ENCODE measurements around the gene SCLT1.

The SCLT1 gene

GRCh38 chr4:128957459-128957858, 135.9 kb downstream of the SCLT1 start:
- DNase-seq (ENCODE audit: low spot score) = no peak

GRCh38 chr4:128955751-128956150, 137.6 kb downstream of the SCLT1 start:
- DNase-seq (ENCODE audit: low spot score) = peak; percentile 33

GRCh38 chr4:128954941-128955340, 138.4 kb downstream of the SCLT1 start:
- no peak for DNase-seq (ENCODE audit: low spot score)

- no peak for DNase-seq (ENCODE audit: low spot score)
Measured at GRCh38 chr4:128951316-128951715, 142.0 kb downstream of the SCLT1 start.

GRCh38 chr4:128950796-128951195, 142.5 kb downstream of the SCLT1 start:
- no peak for DNase-seq (ENCODE audit: low spot score)

- DNase-seq (ENCODE audit: low spot score) = no peak
Measured at GRCh38 chr4:128946916-128947315, 146.4 kb downstream of the SCLT1 start.

GRCh38 chr4:128942607-128943006, 150.7 kb downstream of the SCLT1 start:
- DNase-seq (ENCODE audit: low spot score) = no peak

- no peak for DNase-seq (ENCODE audit: low spot score)
Measured at GRCh38 chr4:128940971-128941370, 152.4 kb downstream of the SCLT1 start.

- DNase-seq (ENCODE audit: low spot score) = no peak
Measured at GRCh38 chr4:128930051-128930450, 163.3 kb downstream of the SCLT1 start.

GRCh38 chr4:128924951-128925350, 168.4 kb downstream of the SCLT1 start:
- DNase-seq (ENCODE audit: low spot score) = no peak

GRCh38 chr4:128921954-128922353, 171.4 kb downstream of the SCLT1 start:
- no peak for DNase-seq (ENCODE audit: low spot score)

- no peak for DNase-seq (ENCODE audit: low spot score)
Measured at GRCh38 chr4:128917781-128918180, 175.6 kb downstream of the SCLT1 start.

GRCh38 chr4:128916832-128917231, 176.5 kb downstream of the SCLT1 start:
- no peak for DNase-seq (ENCODE audit: low spot score)

- DNase-seq (ENCODE audit: low spot score) = no peak
Measured at GRCh38 chr4:128915544-128915943, 177.8 kb downstream of the SCLT1 start.

- no peak for DNase-seq (ENCODE audit: low spot score)
Measured at GRCh38 chr4:128913228-128913627, 180.1 kb downstream of the SCLT1 start.

GRCh38 chr4:128908735-128909134, 184.6 kb downstream of the SCLT1 start:
- DNase-seq (ENCODE audit: low spot score) = no peak

- DNase-seq (ENCODE audit: low spot score) = no peak
Measured at GRCh38 chr4:128907981-128908380, 185.4 kb downstream of the SCLT1 start.

- DNase-seq (ENCODE audit: low spot score) = no peak
Measured at GRCh38 chr4:128906581-128906980, 186.8 kb downstream of the SCLT1 start.

- no peak for DNase-seq (ENCODE audit: low spot score)
Measured at GRCh38 chr4:128904821-128905220, 188.5 kb downstream of the SCLT1 start.

GRCh38 chr4:128880662-128881061, 212.7 kb downstream of the SCLT1 start:
- no peak for DNase-seq (ENCODE audit: low spot score)

- no peak for DNase-seq (ENCODE audit: low spot score)
Measured at GRCh38 chr4:128879971-128880370, 213.4 kb downstream of the SCLT1 start.

- DNase-seq (ENCODE audit: low spot score) = no peak
Measured at GRCh38 chr4:128879283-128879682, 214.1 kb downstream of the SCLT1 start.

GRCh38 chr4:128877934-128878333, 215.4 kb downstream of the SCLT1 start:
- no peak for DNase-seq (ENCODE audit: low spot score)

- no peak for DNase-seq (ENCODE audit: low spot score)
Measured at GRCh38 chr4:128876200-128876599, 217.1 kb downstream of the SCLT1 start.

- no peak for DNase-seq (ENCODE audit: low spot score)
Measured at GRCh38 chr4:128871948-128872347, 221.4 kb downstream of the SCLT1 start.
